Stimulated activated CD4-positive, alpha-beta T cell treated with anti-CD3 and anti-CD28 coated beads, TNF-alpha, amount 100 ng/mL, for 4 hours (primary cell): ENCODE results near the gene HECTD4.
"Not testable (repeated sequence)": the region's sequence is repeated elsewhere in the genome, so short reads cannot be mapped to it uniquely, and the experiment has no call there.

ENCODE experiments used
- DNase-seq, 3 experiments: peaks; one replicate each; pipeline ENCODE4 v3.0.0-alpha.2; 2020; ENCODE audit warnings: low read depth in 3 of 3

HECTD4 gene

GRCh38 chr12:112406519-112407488 lies 24.6 kb upstream of the HECTD4 start:
- no peak for DNase-seq

- DNase-seq = no peak
Measured at GRCh38 chr12:112401903-112402498, 19.8 kb upstream of the HECTD4 start.

GRCh38 chr12:112401054-112401453 lies 18.8 kb upstream of the HECTD4 start:
- DNase-seq = no peak

GRCh38 chr12:112393328-112393727 lies 11.1 kb upstream of the HECTD4 start:
- DNase-seq = no peak

GRCh38 chr12:112389922-112390654 lies 7.9 kb upstream of the HECTD4 start:
- not testable (repeated sequence) for DNase-seq

- DNase-seq = no peak
Measured at GRCh38 chr12:112389228-112389627, 7.0 kb upstream of the HECTD4 start.

GRCh38 chr12:112386726-112387125 lies 4.5 kb upstream of the HECTD4 start:
- no peak for DNase-seq

- DNase-seq = no peak
Measured at GRCh38 chr12:112382866-112383265, 635 bp upstream of the HECTD4 start.

GRCh38 chr12:112381406-112381882 lies 787 bp downstream of the HECTD4 start:
- DNase-seq = no peak

GRCh38 chr12:112380663-112381405 lies 1.4 kb downstream of the HECTD4 start:
- no peak for DNase-seq

- no peak for DNase-seq
Measured at GRCh38 chr12:112375105-112375504, 7.1 kb downstream of the HECTD4 start.

- no peak for DNase-seq
Measured at GRCh38 chr12:112374166-112374740, 8.0 kb downstream of the HECTD4 start.

- DNase-seq = no peak
Measured at GRCh38 chr12:112370868-112371510, 11.2 kb downstream of the HECTD4 start.

GRCh38 chr12:112370199-112370598 lies 12.0 kb downstream of the HECTD4 start:
- DNase-seq = no peak

- no peak for DNase-seq
Measured at GRCh38 chr12:112368856-112369255, 13.4 kb downstream of the HECTD4 start.

GRCh38 chr12:112367965-112368364 lies 14.3 kb downstream of the HECTD4 start:
- no peak for DNase-seq

- DNase-seq = no peak
Measured at GRCh38 chr12:112362310-112362709, 19.9 kb downstream of the HECTD4 start.

- DNase-seq = no peak
Measured at GRCh38 chr12:112361271-112361670, 21.0 kb downstream of the HECTD4 start.

- no peak for DNase-seq
Measured at GRCh38 chr12:112359290-112359689, 22.9 kb downstream of the HECTD4 start.

GRCh38 chr12:112357214-112357613 lies 25.0 kb downstream of the HECTD4 start:
- no peak for DNase-seq

GRCh38 chr12:112354399-112354798 lies 27.8 kb downstream of the HECTD4 start:
- DNase-seq = no peak
